HG02588 (cell line): Measurements from ENCODE around the gene OPN3.
A peak's percentile ranks its signal among the peaks of the same experiment; 100 is the strongest.
"Not testable (repeated sequence)": the region's sequence is repeated elsewhere in the genome, so short reads cannot be mapped to it uniquely, and the experiment has no call there.

ENCODE experiments used
- ATAC-seq: cut with Tn5 transposase; IDR thresholded peaks from one replicate; pipeline ENCODE4 v1.9.1; 2021; ENCODE audit warnings: mild to moderate bottlenecking, moderate library complexity; ENCODE audit not compliant: unreplicated experiment

OPN3 gene

GRCh38 chr1:241640149-241640866 is at the start of gene OPN3, which contains the start of gene CHML:
OPN3 (minus strand) TSS chr1:241640369; CDS start chr1:241640254, 115 bp downstream.
CHML (minus strand) TSS chr1:241640369; CDS start chr1:241635766, 4,603 bp downstream.
- ATAC-seq: peak; percentile 93

- no peak for ATAC-seq
Observed at GRCh38 chr1:241688940-241689368, 48.8 kb upstream of the OPN3 start.

GRCh38 chr1:241684108-241684507 is 43.9 kb upstream of the OPN3 start:
- ATAC-seq: no peak

- ATAC-seq: no peak
Observed at GRCh38 chr1:241682921-241683320, 42.8 kb upstream of the OPN3 start.

- ATAC-seq: not testable (repeated sequence)
Observed at GRCh38 chr1:241681861-241682448, 41.8 kb upstream of the OPN3 start.

GRCh38 chr1:241679961-241680360 is 39.8 kb upstream of the OPN3 start:
- no peak for ATAC-seq

- ATAC-seq: no peak
Observed at GRCh38 chr1:241679404-241679803, 39.2 kb upstream of the OPN3 start.

GRCh38 chr1:241678536-241678935 is 38.4 kb upstream of the OPN3 start:
- ATAC-seq: no peak

GRCh38 chr1:241677201-241677600 is 37.0 kb upstream of the OPN3 start:
- peak; percentile 86 for ATAC-seq

GRCh38 chr1:241675983-241676382 is 35.8 kb upstream of the OPN3 start:
- ATAC-seq: no peak

GRCh38 chr1:241674805-241675384 is 34.7 kb upstream of the OPN3 start:
- ATAC-seq: no peak

GRCh38 chr1:241672301-241672700 is 32.1 kb upstream of the OPN3 start:
- no peak for ATAC-seq

GRCh38 chr1:241666419-241666818 is 26.2 kb upstream of the OPN3 start:
- ATAC-seq: no peak

- no peak for ATAC-seq
Observed at GRCh38 chr1:241660424-241660972, 20.3 kb upstream of the OPN3 start.

GRCh38 chr1:241659016-241659415 is 18.8 kb upstream of the OPN3 start:
- not testable (repeated sequence) for ATAC-seq

- no peak for ATAC-seq
Observed at GRCh38 chr1:241658081-241658793, 18.1 kb upstream of the OPN3 start.

- ATAC-seq: no peak
Observed at GRCh38 chr1:241654641-241655040, 14.5 kb upstream of the OPN3 start.

GRCh38 chr1:241654019-241654418 is 13.8 kb upstream of the OPN3 start:
- no peak for ATAC-seq

- ATAC-seq: no peak
Observed at GRCh38 chr1:241652012-241652411, 11.8 kb upstream of the OPN3 start, which contains the start of gene WDR64. WDR64 (plus strand) TSS chr1:241652281; CDS start chr1:241652485, 204 bp downstream.

- no peak for ATAC-seq
Observed at GRCh38 chr1:241648159-241648558, 8.0 kb upstream of the OPN3 start.

GRCh38 chr1:241647658-241648057 is 7.5 kb upstream of the OPN3 start:
- no peak for ATAC-seq
